ENCODE results near the gene RNF25.

The RNF25 gene

DNA sequence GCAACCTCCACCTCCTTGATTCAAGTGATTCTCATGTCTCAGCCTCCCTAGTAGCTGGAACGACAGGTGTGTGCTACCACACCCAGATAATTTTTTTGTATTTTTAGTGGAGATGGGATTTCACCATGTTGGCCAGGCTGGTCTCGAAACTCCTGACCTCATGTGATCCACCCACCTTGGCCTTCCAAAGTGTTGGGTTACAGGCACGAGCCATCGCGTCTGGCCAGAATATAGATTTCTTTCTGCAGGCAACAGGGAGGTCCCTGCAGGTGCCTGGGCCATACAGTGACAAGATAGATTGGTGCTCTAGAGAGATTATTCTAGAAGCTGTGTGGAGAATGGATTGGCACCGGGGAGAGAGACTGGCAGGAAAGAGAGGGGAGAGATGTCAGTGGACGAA is 50.8 kb downstream of the RNF25 start:
- ATAC-seq, result no peak

DNA sequence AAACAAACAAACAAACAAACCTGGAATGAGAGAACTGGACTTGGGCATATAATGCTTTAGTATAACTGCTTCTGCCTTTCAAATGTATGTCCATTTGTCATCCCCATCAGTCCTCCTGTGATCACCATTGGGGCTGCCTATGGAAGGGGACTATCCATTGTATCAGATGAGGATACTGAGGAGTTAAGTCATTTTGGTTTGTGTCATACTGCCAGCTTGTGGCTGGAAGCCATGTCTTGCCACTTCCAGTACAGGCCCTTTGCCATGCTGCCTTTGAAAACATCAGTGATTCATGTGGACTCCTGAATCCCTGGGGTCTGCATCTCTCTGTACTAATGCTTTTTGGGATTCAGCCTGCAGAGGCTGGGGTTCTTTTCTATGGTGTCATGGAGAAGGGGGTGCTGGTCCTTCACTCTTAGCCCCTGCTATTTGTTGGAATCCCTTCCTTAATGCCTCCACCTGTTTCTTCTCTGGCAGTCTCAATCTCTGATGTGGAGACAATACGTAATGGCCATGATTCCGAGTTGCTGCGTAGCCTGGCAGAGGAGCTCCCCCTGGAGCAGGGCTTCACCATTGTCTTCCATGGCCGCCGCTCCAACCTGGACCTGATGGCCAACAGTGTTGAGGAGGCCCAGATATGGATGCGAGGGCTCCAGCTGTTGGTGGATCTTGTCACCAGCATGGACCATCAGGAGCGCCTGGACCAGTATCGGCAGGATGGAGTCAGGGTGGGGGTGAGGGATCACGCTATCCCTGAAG is 53.5 kb downstream of the RNF25 start:
- no peak for ATAC-seq

GRCh38 chr2:218615868-218616315 is 55.9 kb downstream of the RNF25 start:
- ATAC-seq, result no peak
